WTC11 (cell line): ENCODE measurements around the gene HMGCL. TPM values are rescaled to one million over a fixed set of nuclear protein-coding genes. Genes with fewer than 3 reads are reported as not detected.

Experiments
- ATAC-seq: fragments of 200-7000 bp; cut with Tn5 transposase; 2 replicates; pipeline ENCODE4 v1.10.0; 2021; ENCODE audit warnings: mild to moderate bottlenecking, moderate library complexity
- CTCF ChIA-PET: fragments of 300-600 bp; sonication (Branson Sonifier 250); formaldehyde crosslinking; loops from one replicate; lab custom pipeline; 2021; ENCODE audit warnings: antibody characterized with exemption; lab: Charles Lee
- POLR2A ChIA-PET: fragments of 350-600 bp; sonication (Branson Sonifier 250); formaldehyde crosslinking; loops from one replicate; lab custom pipeline; 2021; ENCODE audit warnings: antibody characterized with exemption; lab: Charles Lee
- DNase-seq: peaks from one replicate; pipeline ENCODE4 v3.0.0; 2021; ENCODE audit warnings: low spot score
- H3K27ac Mint-ChIP-seq: 2 replicates; pipeline ENCODE4 v1.8.0; 2021; ENCODE audit warnings: mixed read lengths
- H3K27me3 Mint-ChIP-seq: 2 replicates; pipeline ENCODE4 v1.8.0; 2021; ENCODE audit warnings: low read depth, mild to moderate bottlenecking, moderate library complexity, mixed read lengths
- H3K36me3 Mint-ChIP-seq: 2 replicates; pipeline ENCODE4 v1.8.0; 2021; ENCODE audit warnings: mixed read lengths
- H3K4me1 Mint-ChIP-seq: 2 replicates; pipeline ENCODE4 v1.8.0; 2022; ENCODE audit warnings: mixed read lengths
- H3K4me3 Mint-ChIP-seq: 2 replicates; pipeline ENCODE4 v1.8.0; 2021; ENCODE audit warnings: mild to moderate bottlenecking, moderate library complexity, mixed read lengths
- H3K9me3 Mint-ChIP-seq: 2 replicates; pipeline ENCODE4 v1.8.0; 2021; ENCODE audit warnings: mixed read lengths
- ATF1 ChIP-seq: sonication (generic); formaldehyde crosslinking; IDR thresholded peaks from 2 replicates; pipeline ENCODE4 v1.8.1; 2023; ENCODE audit warnings: mild to moderate bottlenecking, moderate library complexity, missing genetic modification reagents
- CBFB ChIP-seq: sonication (generic); formaldehyde crosslinking; IDR thresholded peaks from 2 replicates; pipeline ENCODE4 v1.8.1; 2022; ENCODE audit warnings: mild to moderate bottlenecking, low read depth, missing genetic modification reagents
- CREB1 ChIP-seq: sonication (generic); formaldehyde crosslinking; IDR thresholded peaks from 2 replicates; pipeline ENCODE4 v1.8.0; 2023; ENCODE audit warnings: mild to moderate bottlenecking, missing genetic modification reagents
- ETV6 ChIP-seq: sonication (generic); formaldehyde crosslinking; IDR thresholded peaks from 2 replicates; pipeline ENCODE4 v1.8.1; 2022; ENCODE audit warnings: mild to moderate bottlenecking, missing genetic modification reagents
- HMGA2 ChIP-seq: fragments of 250-450 bp; sonication (Bioruptor Pico); IDR thresholded peaks from 2 replicates; pipeline ENCODE4 v1.4.0; 2021; ENCODE audit warnings: mild to moderate bottlenecking, moderate library complexity
- JAZF1 ChIP-seq: fragments of 250-450 bp; sonication (Bioruptor Pico); IDR thresholded peaks from 2 replicates; pipeline ENCODE4 v1.9.0; 2021; ENCODE audit warnings: moderate library complexity, mild to moderate bottlenecking, inconsistent platforms
- OVOL2 ChIP-seq: fragments of 250-450 bp; sonication (Bioruptor Pico); IDR thresholded peaks from 2 replicates; pipeline ENCODE4 v1.9.0; 2021; ENCODE audit warnings: mild to moderate bottlenecking, borderline replicate concordance
- SP1 ChIP-seq: sonication (generic); formaldehyde crosslinking; conservative IDR thresholded peaks from 2 replicates; pipeline ENCODE4 v1.8.1; 2022; ENCODE audit warnings: missing genetic modification reagents
- ZNF138 ChIP-seq: sonication (generic); formaldehyde crosslinking; conservative IDR thresholded peaks from 2 replicates; pipeline ENCODE4 v1.8.1; 2022; ENCODE audit warnings: mild to moderate bottlenecking, moderate library complexity, missing genetic modification reagents
- ZNF671 ChIP-seq: fragments of 250-450 bp; sonication (Bioruptor Pico); IDR thresholded peaks from 2 replicates; pipeline ENCODE4 v1.8.0; 2021; ENCODE audit warnings: mild to moderate bottlenecking
- total RNA-seq: library from RNA; stranded (reverse); gene quantifications from 3 replicates; pipeline ENCODE4 v1.2.3, GENCODE V29; 2021
- TF ChIP-seq, protein P1 (sequence below): sonication (generic); formaldehyde crosslinking; conservative IDR thresholded peaks from 2 replicates; pipeline ENCODE4 v1.8.1; 2023; ENCODE audit warnings: mild to moderate bottlenecking, low read depth, missing genetic modification reagents, moderate library complexity
- TF ChIP-seq, protein P2 (sequence below): fragments of 250-450 bp; sonication (Bioruptor Pico); IDR thresholded peaks from 2 replicates; pipeline ENCODE4 v1.9.0; 2021; ENCODE audit warnings: moderate library complexity, mild to moderate bottlenecking, inconsistent platforms, borderline replicate concordance
- TF ChIP-seq, protein P3 (sequence below): sonication (generic); formaldehyde crosslinking; IDR thresholded peaks from 2 replicates; pipeline ENCODE4 v1.8.0; 2022; ENCODE audit warnings: missing genetic modification reagents
- TF ChIP-seq, protein P4 (sequence below): sonication (generic); formaldehyde crosslinking; IDR thresholded peaks from 2 replicates; pipeline ENCODE4 v1.8.0; 2022; ENCODE audit warnings: mild to moderate bottlenecking, missing genetic modification reagents
- TF ChIP-seq, protein P5 (sequence below): sonication (generic); formaldehyde crosslinking; IDR thresholded peaks from 2 replicates; pipeline ENCODE4 v1.8.1; 2023; ENCODE audit warnings: mild to moderate bottlenecking, missing genetic modification reagents
- TF ChIP-seq, protein P6 (sequence below): fragments of 200-600 bp; IDR thresholded peaks from 2 replicates; pipeline ENCODE4 v1.8.0; 2022; ENCODE audit warnings: antibody characterized with exemption

HMGCL gene
- total RNA-seq, 1 experiment from 2014 or later: 22.7 TPM

DNA sequence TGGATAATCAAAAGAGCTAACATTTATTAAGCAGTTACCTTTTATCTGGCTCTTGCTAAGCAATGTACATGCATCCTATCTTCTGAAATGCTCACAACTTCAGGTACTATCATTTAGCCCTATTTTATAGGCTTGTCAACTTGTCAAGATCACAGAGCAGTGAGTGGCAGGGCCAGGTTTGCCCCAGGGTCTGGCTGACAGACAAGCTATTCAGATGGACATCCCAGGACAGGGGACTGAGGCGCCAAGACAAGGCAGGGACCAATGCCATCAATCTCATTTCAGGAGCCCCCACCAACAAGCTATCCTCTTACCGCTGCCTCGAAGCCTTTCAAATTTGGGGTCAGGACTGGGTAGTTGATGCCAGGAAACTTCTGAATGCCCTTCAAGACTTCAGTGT is 8.9 kb downstream of the HMGCL start (continued):
- TF ChIP-seq, protein P1, sequence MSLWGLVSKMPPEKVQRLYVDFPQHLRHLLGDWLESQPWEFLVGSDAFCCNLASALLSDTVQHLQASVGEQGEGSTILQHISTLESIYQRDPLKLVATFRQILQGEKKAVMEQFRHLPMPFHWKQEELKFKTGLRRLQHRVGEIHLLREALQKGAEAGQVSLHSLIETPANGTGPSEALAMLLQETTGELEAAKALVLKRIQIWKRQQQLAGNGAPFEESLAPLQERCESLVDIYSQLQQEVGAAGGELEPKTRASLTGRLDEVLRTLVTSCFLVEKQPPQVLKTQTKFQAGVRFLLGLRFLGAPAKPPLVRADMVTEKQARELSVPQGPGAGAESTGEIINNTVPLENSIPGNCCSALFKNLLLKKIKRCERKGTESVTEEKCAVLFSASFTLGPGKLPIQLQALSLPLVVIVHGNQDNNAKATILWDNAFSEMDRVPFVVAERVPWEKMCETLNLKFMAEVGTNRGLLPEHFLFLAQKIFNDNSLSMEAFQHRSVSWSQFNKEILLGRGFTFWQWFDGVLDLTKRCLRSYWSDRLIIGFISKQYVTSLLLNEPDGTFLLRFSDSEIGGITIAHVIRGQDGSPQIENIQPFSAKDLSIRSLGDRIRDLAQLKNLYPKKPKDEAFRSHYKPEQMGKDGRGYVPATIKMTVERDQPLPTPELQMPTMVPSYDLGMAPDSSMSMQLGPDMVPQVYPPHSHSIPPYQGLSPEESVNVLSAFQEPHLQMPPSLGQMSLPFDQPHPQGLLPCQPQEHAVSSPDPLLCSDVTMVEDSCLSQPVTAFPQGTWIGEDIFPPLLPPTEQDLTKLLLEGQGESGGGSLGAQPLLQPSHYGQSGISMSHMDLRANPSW (CRISPR knock-in tag): no peak
- no peak for TF ChIP-seq OVOL2
- TF ChIP-seq, protein P2, sequence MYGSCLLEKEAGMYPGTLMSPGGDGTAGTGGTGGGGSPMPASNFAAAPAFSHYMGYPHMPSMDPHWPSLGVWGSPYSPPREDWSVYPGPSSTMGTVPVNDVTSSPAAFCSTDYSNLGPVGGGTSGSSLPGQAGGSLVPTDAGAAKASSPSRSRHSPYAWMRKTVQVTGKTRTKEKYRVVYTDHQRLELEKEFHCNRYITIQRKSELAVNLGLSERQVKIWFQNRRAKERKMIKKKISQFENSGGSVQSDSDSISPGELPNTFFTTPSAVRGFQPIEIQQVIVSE (CRISPR knock-in tag): no peak

DNA sequence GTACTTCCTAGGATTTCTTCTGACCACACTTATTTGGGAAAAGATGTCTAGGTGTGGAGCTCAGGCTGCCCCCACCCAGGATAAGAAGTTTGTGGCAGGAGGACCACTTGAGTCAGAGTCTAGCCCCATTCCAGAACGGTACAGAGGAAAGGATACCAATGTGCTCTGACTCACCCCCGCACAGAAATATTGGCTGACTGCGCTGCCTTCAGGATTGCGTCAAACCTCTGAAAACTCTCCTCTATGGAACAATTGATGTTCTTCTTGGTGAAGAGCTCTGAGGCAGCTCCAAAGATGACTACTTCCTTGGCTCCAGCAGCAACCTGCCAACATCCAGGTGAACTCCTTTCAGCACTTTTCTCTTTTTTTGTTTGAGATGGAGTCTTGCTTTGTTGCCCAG is 11.2 kb downstream of the HMGCL start:
- POLR2A ChIA-PET: no interaction called here
- Mint-ChIP-seq H3K27ac (no peak overlapping the region), H3K9me3 (no peaks in the 10 kb centered on the region), H3K4me3 (no peak overlapping the region), H3K4me1 (peaks cover 7% of the 10 kb centered on the region), H3K36me3 (peaks cover 20% of the 10 kb centered on the region; the same call in 1 of the 2 replicates), H3K27me3 (no peaks in the 10 kb centered on the region)
- TF ChIP-seq, protein P3, sequence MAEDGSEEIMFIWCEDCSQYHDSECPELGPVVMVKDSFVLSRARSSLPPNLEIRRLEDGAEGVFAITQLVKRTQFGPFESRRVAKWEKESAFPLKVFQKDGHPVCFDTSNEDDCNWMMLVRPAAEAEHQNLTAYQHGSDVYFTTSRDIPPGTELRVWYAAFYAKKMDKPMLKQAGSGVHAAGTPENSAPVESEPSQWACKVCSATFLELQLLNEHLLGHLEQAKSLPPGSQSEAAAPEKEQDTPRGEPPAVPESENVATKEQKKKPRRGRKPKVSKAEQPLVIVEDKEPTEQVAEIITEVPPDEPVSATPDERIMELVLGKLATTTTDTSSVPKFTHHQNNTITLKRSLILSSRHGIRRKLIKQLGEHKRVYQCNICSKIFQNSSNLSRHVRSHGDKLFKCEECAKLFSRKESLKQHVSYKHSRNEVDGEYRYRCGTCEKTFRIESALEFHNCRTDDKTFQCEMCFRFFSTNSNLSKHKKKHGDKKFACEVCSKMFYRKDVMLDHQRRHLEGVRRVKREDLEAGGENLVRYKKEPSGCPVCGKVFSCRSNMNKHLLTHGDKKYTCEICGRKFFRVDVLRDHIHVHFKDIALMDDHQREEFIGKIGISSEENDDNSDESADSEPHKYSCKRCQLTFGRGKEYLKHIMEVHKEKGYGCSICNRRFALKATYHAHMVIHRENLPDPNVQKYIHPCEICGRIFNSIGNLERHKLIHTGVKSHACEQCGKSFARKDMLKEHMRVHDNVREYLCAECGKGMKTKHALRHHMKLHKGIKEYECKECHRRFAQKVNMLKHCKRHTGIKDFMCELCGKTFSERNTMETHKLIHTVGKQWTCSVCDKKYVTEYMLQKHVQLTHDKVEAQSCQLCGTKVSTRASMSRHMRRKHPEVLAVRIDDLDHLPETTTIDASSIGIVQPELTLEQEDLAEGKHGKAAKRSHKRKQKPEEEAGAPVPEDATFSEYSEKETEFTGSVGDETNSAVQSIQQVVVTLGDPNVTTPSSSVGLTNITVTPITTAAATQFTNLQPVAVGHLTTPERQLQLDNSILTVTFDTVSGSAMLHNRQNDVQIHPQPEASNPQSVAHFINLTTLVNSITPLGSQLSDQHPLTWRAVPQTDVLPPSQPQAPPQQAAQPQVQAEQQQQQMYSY (CRISPR knock-in tag): no peak
- TF ChIP-seq ZNF671 (no peak), ATF1 (CRISPR knock-in tag) (no peak), JAZF1 (CRISPR knock-in tag) (no peak), ETV6 (CRISPR knock-in tag) (no peak)
- TF ChIP-seq, protein P4, sequence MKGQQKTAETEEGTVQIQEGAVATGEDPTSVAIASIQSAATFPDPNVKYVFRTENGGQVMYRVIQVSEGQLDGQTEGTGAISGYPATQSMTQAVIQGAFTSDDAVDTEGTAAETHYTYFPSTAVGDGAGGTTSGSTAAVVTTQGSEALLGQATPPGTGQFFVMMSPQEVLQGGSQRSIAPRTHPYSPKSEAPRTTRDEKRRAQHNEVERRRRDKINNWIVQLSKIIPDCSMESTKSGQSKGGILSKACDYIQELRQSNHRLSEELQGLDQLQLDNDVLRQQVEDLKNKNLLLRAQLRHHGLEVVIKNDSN (CRISPR knock-in tag): no peak
- CTCF ChIA-PET: interaction anchor here (0.9 kb wide), 1 partner anchor 42 kb away, joined by 3 read pairs; no protein-coding TSS in a partner anchor
- ATAC-seq (no peak), DNase-seq (no peak)

DNA sequence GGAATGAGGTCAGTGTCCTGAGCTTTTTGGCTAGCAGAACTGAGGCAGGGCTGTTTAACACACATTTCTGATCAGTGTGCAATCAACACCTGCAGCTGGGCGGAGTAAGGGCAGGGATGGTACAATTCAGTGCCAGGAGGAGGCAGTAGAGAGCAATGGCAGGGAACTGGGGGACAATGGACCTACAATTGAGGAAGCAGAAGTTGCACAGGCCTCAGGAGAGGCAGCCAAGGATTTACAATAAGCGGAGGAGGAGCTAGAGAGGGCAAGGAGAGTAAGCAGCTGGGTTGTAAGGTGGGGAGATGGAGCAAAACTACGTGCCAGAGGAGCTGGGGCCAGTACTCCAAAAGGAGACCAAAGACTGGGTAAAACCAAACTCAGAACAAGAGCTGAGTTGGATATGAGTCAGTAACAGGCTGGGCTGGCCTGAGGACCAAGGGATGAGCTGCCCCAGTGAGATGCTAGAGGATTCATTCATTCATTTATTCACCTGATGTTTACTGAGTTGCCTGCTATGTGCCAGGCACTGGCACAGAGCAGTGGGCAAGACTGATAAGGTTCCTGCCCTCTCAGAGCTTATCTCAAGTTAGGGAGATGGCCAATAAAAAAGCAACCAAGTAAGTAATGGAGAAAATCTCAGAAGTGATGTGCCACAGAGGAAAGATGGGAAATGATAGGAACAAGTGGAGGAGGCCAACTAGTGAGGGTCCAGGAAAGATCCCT is 14.2 kb downstream of the HMGCL start:
- TF ChIP-seq ZNF138 (CRISPR knock-in tag) (no peak), HMGA2 (no peak), CREB1 (CRISPR knock-in tag) (no peak), CBFB (no peak), SP1 (CRISPR knock-in tag) (no peak), ZNF671 (no peak)
- TF ChIP-seq, protein P5, sequence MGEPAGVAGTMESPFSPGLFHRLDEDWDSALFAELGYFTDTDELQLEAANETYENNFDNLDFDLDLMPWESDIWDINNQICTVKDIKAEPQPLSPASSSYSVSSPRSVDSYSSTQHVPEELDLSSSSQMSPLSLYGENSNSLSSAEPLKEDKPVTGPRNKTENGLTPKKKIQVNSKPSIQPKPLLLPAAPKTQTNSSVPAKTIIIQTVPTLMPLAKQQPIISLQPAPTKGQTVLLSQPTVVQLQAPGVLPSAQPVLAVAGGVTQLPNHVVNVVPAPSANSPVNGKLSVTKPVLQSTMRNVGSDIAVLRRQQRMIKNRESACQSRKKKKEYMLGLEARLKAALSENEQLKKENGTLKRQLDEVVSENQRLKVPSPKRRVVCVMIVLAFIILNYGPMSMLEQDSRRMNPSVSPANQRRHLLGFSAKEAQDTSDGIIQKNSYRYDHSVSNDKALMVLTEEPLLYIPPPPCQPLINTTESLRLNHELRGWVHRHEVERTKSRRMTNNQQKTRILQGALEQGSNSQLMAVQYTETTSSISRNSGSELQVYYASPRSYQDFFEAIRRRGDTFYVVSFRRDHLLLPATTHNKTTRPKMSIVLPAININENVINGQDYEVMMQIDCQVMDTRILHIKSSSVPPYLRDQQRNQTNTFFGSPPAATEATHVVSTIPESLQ (CRISPR knock-in tag): no peak
- TF ChIP-seq, protein P6, sequence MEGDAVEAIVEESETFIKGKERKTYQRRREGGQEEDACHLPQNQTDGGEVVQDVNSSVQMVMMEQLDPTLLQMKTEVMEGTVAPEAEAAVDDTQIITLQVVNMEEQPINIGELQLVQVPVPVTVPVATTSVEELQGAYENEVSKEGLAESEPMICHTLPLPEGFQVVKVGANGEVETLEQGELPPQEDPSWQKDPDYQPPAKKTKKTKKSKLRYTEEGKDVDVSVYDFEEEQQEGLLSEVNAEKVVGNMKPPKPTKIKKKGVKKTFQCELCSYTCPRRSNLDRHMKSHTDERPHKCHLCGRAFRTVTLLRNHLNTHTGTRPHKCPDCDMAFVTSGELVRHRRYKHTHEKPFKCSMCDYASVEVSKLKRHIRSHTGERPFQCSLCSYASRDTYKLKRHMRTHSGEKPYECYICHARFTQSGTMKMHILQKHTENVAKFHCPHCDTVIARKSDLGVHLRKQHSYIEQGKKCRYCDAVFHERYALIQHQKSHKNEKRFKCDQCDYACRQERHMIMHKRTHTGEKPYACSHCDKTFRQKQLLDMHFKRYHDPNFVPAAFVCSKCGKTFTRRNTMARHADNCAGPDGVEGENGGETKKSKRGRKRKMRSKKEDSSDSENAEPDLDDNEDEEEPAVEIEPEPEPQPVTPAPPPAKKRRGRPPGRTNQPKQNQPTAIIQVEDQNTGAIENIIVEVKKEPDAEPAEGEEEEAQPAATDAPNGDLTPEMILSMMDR: peak; percentile 77
- Mint-ChIP-seq H3K4me1 (peaks cover 7% of the 10 kb centered on the region), H3K27me3 (no peaks in the 10 kb centered on the region; the same call in 1 of the 2 replicates), H3K9me3 (no peaks in the 10 kb centered on the region), H3K36me3 (peaks cover 6% of the 10 kb centered on the region; the same call in 1 of the 2 replicates), H3K27ac (no peak overlapping the region), H3K4me3 (no peak overlapping the region)
- DNase-seq (peak; percentile 79), ATAC-seq (peak; percentile 90)
- ChIA-PET POLR2A (interaction anchor here (0.8 to 1.0 kb wide), 2 partner anchors 14 to 146 kb away, joined by 3 to 6 read pairs; partner anchors contain the start of gene HMGCL), CTCF (interaction anchor here (0.6 to 5.3 kb wide), 70 partner anchors 12 to 576 kb away, joined by 3 to 109 read pairs (median 5); partner anchors contain the start of genes CNR2, ELOA, FUCA1 and GALE)
